Renal cortical epithelial cell (primary cell): ENCODE data around the gene SELENOW. TPM values are rescaled to one million over a fixed set of nuclear protein-coding genes. Genes with fewer than 3 reads are reported as not detected.
"Not testable (repeated sequence)": the region's sequence is repeated elsewhere in the genome, so short reads cannot be mapped to it uniquely, and the experiment has no call there.

Experiments used
- DNase-seq: peaks from one replicate; pipeline ENCODE4 v3.0.0-alpha.2; 2011; ENCODE audit warnings: low read depth
- total RNA-seq: library from RNA; depleted of rRNA; stranded (reverse); fragments of >200 nt; gene quantifications from 2 replicates; pipeline ENCODE4 v1.2.3, GENCODE V29; 2014

SELENOW gene
- total RNA-seq = 47.1 and 217 TPM in 2 replicates

- peak; percentile 34 for DNase-seq
Observed at GRCh38 chr19:47778049-47778953, at the start of gene SELENOW. Gene SELENOW, plus strand, starts transcription at chr19:47778703. Its CDS starts 83 bp downstream, at chr19:47778786.

DNA sequence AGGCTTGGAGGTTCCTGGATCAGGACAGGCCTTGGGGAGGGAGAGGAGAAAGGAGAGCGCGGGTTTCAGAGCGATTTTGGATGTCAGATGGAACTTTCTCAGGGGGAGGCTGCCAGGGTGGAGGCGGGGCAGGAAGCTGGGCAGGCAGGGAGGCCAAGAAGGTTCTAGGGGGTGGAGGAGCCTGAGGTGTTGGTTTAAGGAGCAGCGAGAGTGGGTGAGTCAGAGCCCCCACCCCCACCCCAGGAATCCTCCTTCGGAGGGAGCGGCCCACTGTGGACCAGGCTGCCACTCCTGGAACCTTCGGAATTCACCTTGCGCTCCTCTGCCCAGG, 49.1 kb upstream of the SELENOW start:
- peak; percentile 89 for DNase-seq

- no peak for DNase-seq
Observed at GRCh38 chr19:47729799-47730520, 48.5 kb upstream of the SELENOW start.

GRCh38 chr19:47730521-47730889, 48.0 kb upstream of the SELENOW start:
- no peak for DNase-seq

DNA sequence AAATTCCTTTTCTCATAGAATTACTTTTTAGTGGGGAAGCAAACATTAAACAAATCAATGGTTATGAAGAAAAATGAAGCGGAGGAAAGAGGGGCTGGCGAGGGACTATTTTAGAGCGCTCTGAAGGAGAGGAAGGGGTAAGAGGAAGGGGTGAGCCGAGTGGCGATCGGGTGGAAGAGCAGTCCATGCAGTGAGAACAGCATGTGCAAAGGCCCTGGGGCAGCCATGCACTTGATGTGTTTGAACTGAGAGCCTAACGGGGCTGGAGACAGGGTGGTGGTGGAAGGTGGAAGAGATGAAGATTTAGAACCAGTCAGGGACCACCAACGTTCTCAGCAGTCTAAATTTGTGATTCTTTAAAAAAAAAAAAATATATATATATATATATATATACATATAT, 47.6 kb upstream of the SELENOW start:
- DNase-seq = no peak

DNA sequence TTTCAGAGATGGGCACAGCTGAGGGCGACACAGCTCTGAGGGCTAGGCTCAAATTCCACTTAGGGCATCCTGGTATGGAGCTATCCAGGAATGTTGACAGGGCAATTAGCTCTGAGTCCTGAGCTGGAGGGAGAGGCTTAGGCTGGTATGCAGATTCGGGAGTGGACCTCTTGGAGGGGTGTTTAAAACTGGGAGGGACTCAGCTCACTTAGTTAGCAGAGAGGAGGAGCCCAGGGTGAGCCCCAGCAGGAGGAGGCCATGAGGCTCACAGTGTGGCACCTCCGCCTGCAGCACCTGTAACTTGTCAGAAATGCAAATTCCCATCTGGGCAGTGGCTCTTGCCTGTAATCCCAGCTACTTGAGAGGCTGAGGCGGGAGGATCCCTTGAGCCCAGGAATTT, 43.4 kb upstream of the SELENOW start:
- DNase-seq = no peak

GRCh38 chr19:47740866-47741519, 37.5 kb upstream of the SELENOW start:
- DNase-seq = no peak

DNA sequence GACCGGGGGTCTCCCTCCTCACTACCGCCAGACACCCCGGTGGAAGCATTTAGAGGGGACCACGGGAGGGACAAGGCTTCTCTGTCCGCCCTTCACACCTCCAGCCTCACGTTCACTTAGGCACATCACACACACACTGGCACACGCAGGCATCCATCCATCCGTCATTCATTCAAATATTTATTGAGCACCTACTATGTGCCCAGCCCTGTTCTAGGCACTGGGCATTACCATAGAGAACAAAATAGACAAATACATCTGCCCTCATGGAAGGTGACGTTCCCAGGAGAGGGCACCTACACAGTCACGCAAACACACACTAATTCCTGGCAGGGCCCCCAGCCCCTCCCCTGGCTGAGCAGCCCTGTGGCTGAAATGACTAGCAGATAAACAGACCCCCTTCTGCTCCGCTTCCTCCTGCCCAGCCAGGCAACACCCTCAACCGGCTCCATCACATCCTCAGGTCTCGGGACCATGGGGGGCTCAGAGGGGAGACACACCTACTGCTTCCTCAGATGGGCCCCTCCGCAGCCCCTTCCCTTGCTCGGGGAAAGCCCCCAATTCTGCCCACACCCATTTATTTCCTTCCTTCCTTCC, 36.9 kb upstream of the SELENOW start:
- DNase-seq = no peak

- no peak for DNase-seq
Observed at GRCh38 chr19:47742634-47743033, 35.9 kb upstream of the SELENOW start.

GRCh38 chr19:47745010-47745901, 33.2 kb upstream of the SELENOW start, which contains the start of gene NOP53:
Gene NOP53, plus strand, starts transcription at chr19:47745546. Its CDS starts 14 bp downstream, at chr19:47745560.
- peak; percentile 92 for DNase-seq

DNA sequence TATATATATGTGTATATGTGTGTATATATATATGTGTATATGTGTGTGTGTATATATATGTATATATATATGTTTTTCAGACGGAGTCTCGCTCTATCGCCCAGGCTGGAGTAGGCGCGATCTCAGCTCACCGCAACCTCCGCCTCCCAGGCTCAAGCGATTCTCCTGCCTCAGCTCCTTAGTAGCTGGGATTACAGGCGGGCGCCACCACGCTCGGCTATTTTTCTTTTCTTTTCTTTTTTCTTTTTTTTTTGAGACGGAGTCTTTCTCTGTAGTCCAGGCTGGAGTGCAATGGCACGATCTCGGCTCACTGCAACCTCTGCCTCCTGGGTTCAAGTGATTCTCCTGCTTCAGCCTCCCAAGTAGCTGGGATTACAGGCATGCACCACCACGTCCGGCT, 32.4 kb upstream of the SELENOW start:
- DNase-seq = not testable (repeated sequence)

DNA sequence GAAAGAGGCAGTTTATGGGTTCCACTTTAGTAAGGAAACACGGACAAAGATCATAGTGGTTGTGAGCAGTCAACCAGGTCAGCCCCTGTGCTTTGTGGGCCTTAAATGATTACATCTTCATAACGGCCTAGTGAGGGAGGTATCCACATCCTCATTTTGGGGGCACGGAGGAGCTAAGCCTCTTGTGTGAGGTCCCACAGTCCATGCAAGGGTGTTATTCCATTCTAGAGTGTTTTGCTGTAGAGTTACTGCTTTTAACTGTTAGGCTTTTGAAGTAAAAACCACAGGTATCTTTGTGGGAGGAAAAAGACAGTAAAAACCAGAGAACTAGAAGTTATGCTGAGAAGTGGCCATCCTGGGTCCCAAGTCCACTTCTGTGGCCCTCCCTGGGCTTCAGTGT, 29.2 kb upstream of the SELENOW start:
- no peak for DNase-seq

- DNase-seq = no peak
Observed at GRCh38 chr19:47750752-47751151, 27.8 kb upstream of the SELENOW start.

- DNase-seq = no peak
Observed at GRCh38 chr19:47752440-47753211, 25.9 kb upstream of the SELENOW start.

DNA sequence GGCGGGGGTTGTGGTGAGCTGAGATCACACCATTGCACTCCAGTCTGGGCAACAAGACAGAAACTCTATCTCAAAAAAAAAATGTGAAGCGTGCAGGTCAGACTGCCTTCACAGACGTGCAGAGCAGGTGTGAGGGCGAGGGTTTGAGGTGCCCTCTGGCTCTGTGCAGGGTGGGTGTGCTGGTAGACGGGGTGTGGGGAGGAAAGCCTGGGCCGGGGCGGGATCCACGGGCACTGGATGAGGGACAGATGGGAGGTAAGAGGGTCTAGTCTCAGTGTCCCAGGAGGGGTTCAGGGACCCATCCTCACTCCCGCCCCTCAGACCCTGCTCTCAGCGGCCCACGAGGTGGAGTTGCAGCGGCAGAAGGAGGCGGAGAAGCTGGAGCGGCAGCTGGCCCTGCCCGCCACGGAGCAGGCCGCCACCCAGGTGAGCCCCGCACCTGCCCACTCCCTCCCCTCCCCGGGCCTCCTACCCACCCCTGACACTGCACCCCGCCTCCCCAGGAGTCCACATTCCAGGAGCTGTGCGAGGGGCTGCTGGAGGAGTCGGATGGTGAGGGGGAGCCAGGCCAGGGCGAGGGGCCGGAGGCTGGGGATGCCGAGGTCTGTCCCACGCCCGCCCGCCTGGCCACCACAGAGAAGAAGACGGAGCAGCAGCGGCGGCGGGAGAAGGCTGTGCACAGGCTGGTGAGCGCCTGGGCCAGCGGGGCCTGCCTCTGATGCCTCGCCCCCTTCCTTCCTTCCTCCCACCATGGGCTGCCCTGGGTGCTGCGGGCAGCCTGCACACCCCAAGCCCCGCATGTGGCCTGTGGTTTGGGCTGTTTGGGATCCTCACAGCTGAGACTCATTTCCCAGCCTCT, 24.1 kb upstream of the SELENOW start:
- no peak for DNase-seq

GRCh38 chr19:47755065-47755761, 23.3 kb upstream of the SELENOW start:
- DNase-seq = no peak

GRCh38 chr19:47755762-47756626, 22.5 kb upstream of the SELENOW start:
- no peak for DNase-seq

GRCh38 chr19:47756627-47756929, 21.9 kb upstream of the SELENOW start:
- no peak for DNase-seq
